HG02884 (cell line): Measurements from ENCODE around the gene LONP1.
"Not testable (repeated sequence)": the region's sequence is repeated elsewhere in the genome, so short reads cannot be mapped to it uniquely, and the experiment has no call there.

ENCODE experiments used
- ATAC-seq: cut with Tn5 transposase; IDR thresholded peaks from one replicate; pipeline ENCODE4 v1.9.1; 2021; ENCODE audit warnings: mild to moderate bottlenecking, moderate library complexity; ENCODE audit not compliant: unreplicated experiment

Gene LONP1

GRCh38 chr19:5711713-5712161, 8.2 kb downstream of the LONP1 start:
- ATAC-seq, result no peak

- no peak for ATAC-seq
Measured at GRCh38 chr19:5711025-5711424, 8.9 kb downstream of the LONP1 start.

DNA sequence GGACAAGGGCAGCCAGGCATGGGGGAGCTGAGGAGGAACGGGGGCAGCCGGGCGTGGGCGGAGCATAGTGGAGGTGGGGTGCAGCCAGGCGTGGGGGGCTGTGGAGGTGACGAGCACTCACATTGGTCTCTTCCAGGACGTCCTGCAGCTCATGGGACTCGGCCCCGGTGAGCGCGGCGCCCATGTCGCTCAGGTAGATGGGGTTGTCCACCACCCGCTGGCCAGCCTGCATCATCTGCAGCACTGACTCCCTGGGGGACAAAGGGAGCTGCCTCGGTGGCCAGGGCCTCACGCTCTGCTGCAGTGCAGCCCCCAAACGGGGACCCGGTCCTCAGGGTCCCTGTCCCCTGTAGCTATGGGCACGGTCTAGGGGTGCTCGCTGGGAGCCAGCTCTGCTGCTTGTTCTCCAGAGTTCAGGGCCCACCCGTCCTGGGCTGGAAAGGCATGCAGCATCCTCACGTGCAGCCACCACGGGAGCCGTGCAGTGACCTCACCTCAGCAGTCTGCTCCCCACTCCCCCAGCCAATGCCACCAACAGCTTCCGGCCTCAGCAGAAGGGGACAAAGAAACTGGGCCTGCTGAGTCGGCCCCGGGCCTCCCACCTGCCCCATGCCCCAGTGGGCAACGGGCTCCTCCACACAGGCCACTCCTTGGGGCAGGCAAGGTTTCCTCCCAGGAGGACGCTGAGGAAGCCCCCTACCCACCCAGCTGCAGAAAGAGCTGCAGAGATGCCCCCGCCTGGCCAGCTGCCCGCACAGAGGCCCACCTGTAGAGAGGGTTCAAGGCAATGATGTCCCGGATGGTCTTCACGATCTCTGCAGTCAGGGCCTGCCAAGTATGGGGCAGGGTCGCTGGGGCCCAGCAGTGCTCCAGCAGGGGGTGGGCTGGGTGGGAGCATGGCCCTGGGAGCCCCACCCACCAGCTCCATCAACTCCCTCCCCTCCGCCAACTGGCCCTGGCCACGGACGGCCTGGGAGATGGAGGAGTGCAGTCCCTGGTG, 12.1 kb downstream of the LONP1 start:
- no peak for ATAC-seq

DNA sequence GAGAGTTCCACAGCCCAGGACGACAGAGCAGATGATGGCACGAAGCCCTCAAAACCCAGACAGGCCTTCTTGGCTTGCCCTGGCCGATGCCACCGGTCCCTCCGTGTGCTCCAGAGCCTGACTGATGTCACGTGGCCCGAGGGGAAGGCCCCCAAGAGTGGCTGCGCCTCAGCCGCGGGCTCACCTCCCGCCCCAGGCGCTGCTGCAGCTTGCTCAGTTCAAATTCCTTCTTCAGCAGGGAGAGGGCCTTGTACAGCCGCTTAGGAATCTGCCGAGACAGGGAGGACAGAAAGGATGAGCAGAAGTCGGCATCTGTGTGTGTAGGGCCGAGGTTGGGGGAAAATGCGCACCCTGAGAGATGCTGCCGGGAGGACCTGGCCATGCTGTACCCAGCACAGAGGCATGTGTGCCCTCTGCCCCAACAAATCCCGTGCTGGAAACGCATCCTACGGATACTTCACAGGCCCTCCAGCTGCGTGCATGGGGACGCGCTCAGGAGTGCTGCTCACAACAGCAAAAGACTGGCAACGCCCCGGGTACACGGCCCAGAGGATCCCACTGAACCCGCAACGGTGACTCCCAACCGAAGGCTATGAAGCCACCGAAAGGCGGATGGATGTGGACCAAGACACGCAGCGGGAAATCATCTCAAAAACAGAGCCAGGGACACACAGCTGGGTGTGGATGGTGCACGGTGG, 12.9 kb downstream of the LONP1 start:
- ATAC-seq, result no peak

DNA sequence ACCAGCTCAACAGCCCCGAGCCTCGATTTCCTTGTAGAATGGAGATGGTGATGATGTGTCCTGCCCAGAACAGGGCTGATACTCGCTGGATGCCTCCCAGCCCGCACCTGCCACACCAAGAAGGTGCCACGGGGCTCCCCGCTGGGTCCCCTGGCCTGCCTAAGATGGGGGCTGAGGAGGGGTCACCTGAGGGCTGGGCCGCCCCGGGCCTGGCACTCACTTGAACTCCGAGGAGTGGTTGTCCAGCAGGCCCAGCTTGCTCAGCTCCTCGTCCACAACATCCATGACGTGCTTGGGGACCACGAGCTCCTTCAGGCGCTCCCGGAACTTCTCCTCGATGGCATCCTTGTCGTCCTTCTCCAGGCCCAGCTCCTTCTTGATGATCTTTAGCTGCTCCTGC, 14.4 kb downstream of the LONP1 start:
- ATAC-seq, result no peak

GRCh38 chr19:5703819-5704818, 15.8 kb downstream of the LONP1 start:
- no peak for ATAC-seq

- not testable (repeated sequence) for ATAC-seq
Measured at GRCh38 chr19:5702053-5702410, 17.9 kb downstream of the LONP1 start.

DNA sequence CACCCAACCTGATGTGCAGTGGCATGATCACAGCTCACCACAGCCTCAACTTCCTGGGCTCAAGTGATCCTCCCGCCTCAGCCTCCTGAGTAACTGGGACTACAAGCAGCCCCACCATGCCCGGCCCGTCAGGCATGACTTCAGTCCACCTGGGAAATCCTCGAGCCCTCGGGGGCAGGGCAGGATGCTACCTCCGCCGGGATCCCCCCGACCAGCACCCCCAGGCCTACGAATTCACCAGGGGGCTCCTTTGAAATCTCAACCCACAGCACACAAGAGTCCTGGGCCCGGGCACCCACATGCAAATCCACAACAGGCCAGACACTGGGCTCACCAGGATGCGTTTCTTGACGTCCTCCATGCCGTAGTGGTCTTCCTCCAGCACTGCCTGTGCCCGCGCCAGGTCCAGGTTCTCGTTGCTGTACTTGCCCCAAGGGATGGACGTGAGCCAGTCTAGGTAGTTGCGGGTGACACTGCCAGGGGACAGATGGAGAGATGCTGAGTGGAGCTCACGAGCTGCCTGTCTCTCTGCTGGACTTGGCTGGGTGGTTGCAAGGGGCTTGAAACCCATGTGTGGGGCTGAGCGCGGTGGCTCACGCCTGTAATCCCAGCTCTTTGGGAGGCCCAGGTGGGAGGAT, 19.4 kb downstream of the LONP1 start:
- ATAC-seq, result no peak

GRCh38 chr19:5698635-5699422, 21.1 kb downstream of the LONP1 start:
- no peak for ATAC-seq

DNA sequence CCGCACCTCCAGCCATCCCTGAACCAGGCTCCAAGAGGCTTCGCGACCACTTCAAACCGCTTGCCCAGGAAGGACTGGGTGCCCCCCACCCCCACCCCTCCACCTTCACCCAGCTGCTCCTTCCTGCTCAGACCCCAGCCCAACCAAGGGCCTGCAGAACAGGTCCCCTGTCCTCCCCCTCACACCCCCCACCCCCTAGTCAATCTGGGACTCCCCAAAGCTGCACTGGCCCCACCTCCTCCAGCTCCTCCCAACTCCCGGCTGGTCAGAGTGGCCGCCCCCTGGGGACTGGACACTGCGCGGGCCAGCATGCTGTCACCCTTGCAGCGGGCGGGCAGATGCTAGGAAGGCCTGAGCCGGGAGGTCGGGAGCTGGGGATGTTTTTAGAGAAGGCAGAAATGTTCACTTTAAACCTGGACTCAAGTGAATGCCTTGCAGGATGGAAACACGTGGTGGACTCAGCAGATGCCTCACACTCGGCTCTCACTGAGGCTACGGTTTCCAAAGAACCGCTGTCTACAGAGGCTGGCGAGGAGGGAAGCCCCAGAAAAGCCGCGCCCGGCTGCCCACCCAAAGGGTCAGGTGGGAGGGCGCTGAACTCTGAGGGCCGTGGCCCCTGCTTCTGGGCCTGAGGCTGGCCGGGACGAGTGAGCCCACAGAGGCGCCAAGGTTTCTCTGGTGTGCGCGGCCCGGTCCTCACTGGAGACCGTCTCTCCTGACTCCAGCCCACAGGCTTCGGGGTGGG, 21.9 kb downstream of the LONP1 start:
- ATAC-seq, result no peak

DNA sequence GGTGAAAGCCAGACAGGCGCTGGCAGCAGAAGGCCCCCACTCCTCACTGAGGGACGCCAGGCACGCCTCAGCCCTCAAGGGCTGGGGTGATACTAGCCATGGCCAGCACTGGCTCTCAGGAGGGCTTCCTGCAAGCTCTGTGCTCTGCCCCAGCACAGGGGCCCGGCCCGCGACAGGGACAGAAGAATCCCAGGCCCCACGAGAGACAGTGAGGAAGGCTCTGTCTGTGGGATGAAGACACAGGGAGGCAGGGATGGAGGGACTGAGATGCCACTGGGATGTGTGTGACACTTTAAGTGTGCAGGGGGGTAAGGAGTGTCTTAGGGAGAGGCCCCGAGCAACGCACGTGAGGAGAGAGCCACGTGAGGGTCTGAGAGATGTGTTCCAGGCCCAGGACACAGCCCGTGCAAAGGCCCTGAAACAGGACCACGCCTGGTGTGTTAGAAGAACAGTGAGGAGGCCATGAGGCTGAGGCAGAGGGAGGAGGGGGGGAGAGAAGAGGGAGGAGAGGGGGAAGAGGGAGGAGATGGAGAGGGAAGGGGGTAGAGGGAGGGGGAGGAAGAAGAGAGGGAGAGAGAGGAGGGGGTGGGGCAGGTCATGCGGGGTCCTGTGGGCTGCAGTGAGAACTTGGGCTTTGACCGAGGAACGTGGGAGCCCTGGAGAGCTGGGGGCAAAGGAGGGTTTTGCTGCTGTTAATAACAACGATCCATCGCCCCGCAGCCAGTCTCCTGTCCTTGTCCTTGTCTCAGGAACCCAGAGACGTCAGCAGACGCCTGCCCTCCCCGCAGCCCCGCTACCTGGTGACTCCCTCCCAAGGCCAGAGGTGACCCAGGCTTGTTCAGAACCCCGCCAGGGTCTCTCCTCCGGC, 22.7 kb downstream of the LONP1 start:
- ATAC-seq, result no peak

DNA sequence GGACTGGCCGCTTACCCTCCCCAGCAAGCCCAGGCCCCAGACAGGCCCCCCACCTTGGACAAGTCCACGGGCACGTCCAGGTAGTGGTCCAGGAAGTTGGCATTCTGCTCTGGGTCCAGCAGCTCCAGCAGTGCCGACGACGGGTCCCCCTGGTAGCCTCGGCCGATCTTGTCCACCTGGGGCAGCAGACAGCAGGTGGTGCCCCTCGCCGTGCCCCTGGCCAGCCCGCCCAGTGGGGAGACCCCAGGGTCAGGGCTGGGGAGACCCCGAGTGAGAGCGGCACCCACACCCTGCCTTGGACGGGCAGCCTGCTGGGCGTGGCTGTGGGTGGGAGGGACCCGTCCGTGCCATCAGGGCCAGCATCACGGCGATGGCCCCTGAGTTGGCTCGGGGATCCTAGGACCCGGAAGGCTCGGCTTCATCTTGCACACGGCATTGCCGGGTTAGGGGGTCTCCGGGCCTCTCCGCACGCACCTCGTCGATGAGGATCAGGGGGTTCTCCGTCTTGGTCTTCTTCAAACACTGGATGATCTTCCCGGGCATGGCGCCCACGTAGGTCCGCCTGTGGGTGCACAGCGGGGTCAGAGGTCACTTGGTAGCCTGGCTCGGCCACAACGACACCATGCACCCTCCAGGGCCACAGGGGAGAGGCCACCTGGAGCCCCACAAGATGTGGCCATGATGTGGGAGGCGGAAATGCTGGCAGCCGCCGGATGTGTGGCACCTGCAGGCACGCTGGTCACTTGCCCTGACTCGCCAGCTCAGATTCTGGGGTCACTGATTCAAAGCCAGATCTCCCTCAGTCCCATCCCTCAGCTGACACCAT, 23.5 kb downstream of the LONP1 start:
- no peak for ATAC-seq

- no peak for ATAC-seq
Measured at GRCh38 chr19:5695649-5696195, 24.2 kb downstream of the LONP1 start.

DNA sequence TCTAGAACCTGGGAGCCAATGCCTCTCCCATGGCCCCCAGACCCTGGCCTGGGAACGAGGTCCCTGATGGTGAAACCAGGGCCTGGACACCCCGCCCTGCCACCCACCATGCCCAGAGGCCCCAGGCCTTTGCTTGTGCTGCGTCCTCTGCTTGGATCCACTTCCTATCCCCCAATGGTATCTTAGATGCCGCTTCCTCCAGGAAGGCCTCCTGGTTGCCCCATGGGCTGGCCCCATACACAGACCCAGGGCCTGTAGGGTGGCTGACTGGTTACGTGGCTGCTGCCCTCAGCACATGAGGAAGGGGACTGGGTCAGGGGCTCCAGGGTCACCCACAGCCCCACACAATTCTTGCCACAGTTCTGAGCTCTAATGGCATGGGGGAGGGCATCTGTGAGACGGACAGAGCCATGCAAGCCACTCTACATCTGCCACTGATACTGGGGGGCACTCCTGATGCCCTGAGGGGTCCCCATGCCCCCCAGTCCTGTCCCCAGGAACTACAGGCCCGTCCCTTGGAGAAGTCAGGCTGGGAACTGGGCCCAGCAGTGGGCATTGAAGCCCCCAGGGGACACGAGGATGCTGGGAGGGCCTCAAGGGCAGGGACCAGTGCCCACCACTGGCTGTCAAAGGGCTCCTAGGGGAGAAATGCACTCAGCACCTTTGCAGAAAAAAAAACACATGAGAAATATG, 24.8 kb downstream of the LONP1 start:
- ATAC-seq, result no peak

GRCh38 chr19:5694167-5694955, 25.6 kb downstream of the LONP1 start:
- no peak for ATAC-seq
